GM19099 (cell line): ENCODE measurements around the gene RBM4.

Experiments used
- POLR2A ChIP-seq: IDR thresholded peaks from 3 replicates; pipeline ENCODE4 v1.6.1; 2011; ENCODE audit warnings: low read depth; ENCODE audit not compliant: insufficient read length; ENCODE audit errors: extremely low read depth

RBM4 gene

GRCh38 chr11:66692446-66692845 lies 53.9 kb downstream of the RBM4 start:
- no peak for TF ChIP-seq POLR2A

GRCh38 chr11:66692871-66693331 lies 54.4 kb downstream of the RBM4 start:
- no peak for TF ChIP-seq POLR2A

GRCh38 chr11:66693356-66694055 lies 55.0 kb downstream of the RBM4 start:
- TF ChIP-seq POLR2A = no peak

GRCh38 chr11:66694056-66694410 lies 55.5 kb downstream of the RBM4 start:
- TF ChIP-seq POLR2A = no peak

GRCh38 chr11:66694732-66695207 lies 56.3 kb downstream of the RBM4 start:
- no peak for TF ChIP-seq POLR2A
